Esophagus squamous epithelium (tissue), 4 donors: ENCODE measurements around the gene BTG4.

ENCODE experiments used
- CTCF ChIP-seq, 6 experiments: fragments of 450-650 bp in 4 of 6; fragments of 200-600 bp in 2 of 6; sonication (generic) in 2 of 6; IDR thresholded peaks; one replicate each; pipeline ENCODE4 v1.5.1; 2016 to 2019; ENCODE audit warnings: antibody characterized with exemption in 6 of 6, mild to moderate bottlenecking in 4 of 6, moderate library complexity in 4 of 6
- POLR2A ChIP-seq, 4 donors: fragments of 450-650 bp; IDR thresholded peaks; one replicate each; pipeline ENCODE4 v1.6.1; 2017; ENCODE audit warnings: antibody characterized with exemption in 4 of 4, mild to moderate bottlenecking in 4 of 4, moderate library complexity in 3 of 4

- TF ChIP-seq CTCF (IDR thresholded peaks at IDR 0.05) (no peak), POLR2A (IDR thresholded peaks at IDR 0.05) (no peak)
Measured at GRCh38 chr11:111539426-111540113, 27.4 kb upstream of the BTG4 start.
